ENCODE results near the gene ANAPC15. TPM values are rescaled to one million over a fixed set of nuclear protein-coding genes. Genes with fewer than 3 reads are reported as not detected.
A peak's percentile ranks its signal among the peaks of the same experiment; 100 is the strongest.

Gene ANAPC15
- polyA plus RNA-seq, 1 of the 3 experiments (the other 2 are of a cell fraction) = 92.3 TPM

DNA sequence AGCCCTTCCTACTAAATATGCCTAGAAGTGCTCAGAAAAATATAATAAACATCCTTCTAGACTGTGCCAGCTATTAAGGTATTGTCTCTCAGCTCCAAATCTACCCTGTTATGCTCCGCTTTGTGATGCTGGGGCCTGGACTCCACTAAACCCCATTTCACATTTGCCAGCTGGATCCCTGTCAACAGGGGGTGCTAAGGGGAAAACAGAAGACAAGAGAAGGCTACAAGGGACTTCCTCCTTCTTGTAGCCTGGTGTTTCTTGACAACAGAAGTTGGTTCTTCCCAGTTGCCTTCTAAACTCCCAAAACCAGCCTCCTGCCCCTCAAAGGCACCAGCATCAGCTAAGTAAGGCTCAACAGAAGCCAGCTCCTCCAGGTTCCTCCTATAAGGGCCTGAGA, 37.4 kb downstream of the ANAPC15 start:
- ChIA-PET POLR2A (no interaction called here), CTCF (interaction anchor here (0.8 to 3.2 kb wide), 5 partner anchors 13 to 97 kb away, joined by 3 to 16 read pairs (median 5); no protein-coding TSS in a partner anchor)
- Histone ChIP-seq H2AFZ (ENCODE audit: low read depth) (no peak overlapping the region), H3K79me2 (ENCODE audit: insufficient read depth) (peaks cover 96% of the 10 kb centered on the region), H3K9ac (no peak overlapping the region), H3K9me3 (no peaks in the 10 kb centered on the region), H3F3A (replicated peaks; ENCODE audit: insufficient read depth) (peaks cover 30% of the 10 kb centered on the region), H3K27ac (ENCODE audit: low read depth in 2 of 2, low read length in 1 of 2) (peak overlapping the region; percentile 4 to 12; a peak in 1 of 4 replicates), H4K20me1 (ENCODE audit: insufficient read depth) (no peaks in the 10 kb centered on the region), H3K36me3 (replicated peaks in 1 of 2; ENCODE audit: control insufficient read depth in 1 of 2, insufficient read depth in 2 of 2, low read length in 1 of 2) (peaks cover 0 to 4% of the 10 kb centered on the region in 2 experiments), H3K9me2 (no peaks in the 10 kb centered on the region), H3K4me2 (no peak overlapping the region), H3K4me3 (ENCODE audit: low read depth in 2 of 2, low read length in 1 of 2) (no peak overlapping the region), H3K4me1 (ENCODE audit: control insufficient read depth in 1 of 2, insufficient read depth in 2 of 2, low read depth in 1 of 2, low read length in 1 of 2) (peaks cover 7 to 34% of the 10 kb centered on the region in 2 experiments), H3K27me3 (ENCODE audit: insufficient read depth) (no peaks in the 10 kb centered on the region)
- TF ChIP-seq, protein P1, sequence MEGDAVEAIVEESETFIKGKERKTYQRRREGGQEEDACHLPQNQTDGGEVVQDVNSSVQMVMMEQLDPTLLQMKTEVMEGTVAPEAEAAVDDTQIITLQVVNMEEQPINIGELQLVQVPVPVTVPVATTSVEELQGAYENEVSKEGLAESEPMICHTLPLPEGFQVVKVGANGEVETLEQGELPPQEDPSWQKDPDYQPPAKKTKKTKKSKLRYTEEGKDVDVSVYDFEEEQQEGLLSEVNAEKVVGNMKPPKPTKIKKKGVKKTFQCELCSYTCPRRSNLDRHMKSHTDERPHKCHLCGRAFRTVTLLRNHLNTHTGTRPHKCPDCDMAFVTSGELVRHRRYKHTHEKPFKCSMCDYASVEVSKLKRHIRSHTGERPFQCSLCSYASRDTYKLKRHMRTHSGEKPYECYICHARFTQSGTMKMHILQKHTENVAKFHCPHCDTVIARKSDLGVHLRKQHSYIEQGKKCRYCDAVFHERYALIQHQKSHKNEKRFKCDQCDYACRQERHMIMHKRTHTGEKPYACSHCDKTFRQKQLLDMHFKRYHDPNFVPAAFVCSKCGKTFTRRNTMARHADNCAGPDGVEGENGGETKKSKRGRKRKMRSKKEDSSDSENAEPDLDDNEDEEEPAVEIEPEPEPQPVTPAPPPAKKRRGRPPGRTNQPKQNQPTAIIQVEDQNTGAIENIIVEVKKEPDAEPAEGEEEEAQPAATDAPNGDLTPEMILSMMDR (IDR thresholded peaks at IDR 0.05) = peak; percentile 30
- TF ChIP-seq YY1 (IDR thresholded peaks at IDR 0.05; ENCODE audit: low read depth) = no peak
- WGBS (ENCODE audit: low lambda C conversion rate) = 100% methylated on average over 1 of the region's 1 CpG
- no peak for DNase-seq

DNA sequence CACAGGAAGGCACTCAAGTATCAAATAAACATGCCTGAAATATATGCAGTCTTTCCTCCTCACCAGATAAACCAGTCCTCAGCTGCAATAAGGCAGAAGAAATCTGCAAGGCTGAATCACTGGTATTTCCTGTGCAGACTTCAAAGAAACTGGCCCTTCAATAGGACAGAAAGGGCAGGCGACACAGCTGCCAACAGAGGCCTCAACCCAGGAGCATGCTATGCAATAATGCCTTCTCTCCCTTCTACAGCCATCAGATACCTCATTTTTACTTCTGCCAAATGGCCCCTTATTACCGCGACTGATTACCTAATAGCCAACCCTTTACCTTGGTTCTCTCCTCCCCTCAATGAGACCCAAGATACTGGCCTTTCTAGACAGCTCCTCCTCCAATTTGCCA, 40.1 kb downstream of the ANAPC15 start:
- 58% methylated on average over 3 of the region's 3 CpGs for WGBS (ENCODE audit: low lambda C conversion rate)
- POLR2A ChIA-PET = interaction anchor here (0.7 to 1.0 kb wide), 2 partner anchors 23 to 30 kb away, joined by 3 read pairs; no protein-coding TSS in a partner anchor
- peaks cover 3 to 4% of the 10 kb centered on the region in 2 experiments for H3K36me3 ChIP-seq (replicated peaks in 1 of 2; ENCODE audit: control insufficient read depth in 1 of 2, insufficient read depth in 2 of 2, low read length in 1 of 2)
- H3K79me2 ChIP-seq (ENCODE audit: insufficient read depth) = peaks cover 96% of the 10 kb centered on the region
- DNase-seq = no peak
- no peaks in the 10 kb centered on the region for H3K9me2 ChIP-seq
- H3K9me3 ChIP-seq = no peaks in the 10 kb centered on the region
- H4K20me1 ChIP-seq (ENCODE audit: insufficient read depth) = no peaks in the 10 kb centered on the region
- H3K4me1 ChIP-seq (ENCODE audit: control insufficient read depth in 1 of 2, insufficient read depth in 2 of 2, low read depth in 1 of 2, low read length in 1 of 2) = peaks cover 17 to 47% of the 10 kb centered on the region in 2 experiments
- H3K27ac ChIP-seq (ENCODE audit: low read depth in 2 of 2, low read length in 1 of 2) = peak overlapping the region; percentile 79 to 82
- peak overlapping the region in 1 of 2 experiments; percentile 25; a peak in 1 of 4 replicates for H3K4me3 ChIP-seq (ENCODE audit: low read depth in 2 of 2, low read length in 1 of 2)
- TF ChIP-seq FOXJ3 (CRISPR knock-in tag; IDR thresholded peaks at IDR 0.05) (no peak), JUND (IDR thresholded peaks at IDR 0.05) (peak; percentile 63), ELF1 (IDR thresholded peaks at IDR 0.05) (no peak), RAD21 (IDR thresholded peaks at IDR 0.05; ENCODE audit: low read length) (no peak), NFIC (IDR thresholded peaks at IDR 0.05; ENCODE audit: borderline replicate concordance) (peak; percentile 41; the same call in 1 of the 2 replicates), TCF12 (IDR thresholded peaks at IDR 0.05) (peak; percentile 79), FOSL2 (IDR thresholded peaks at IDR 0.05; ENCODE audit: borderline replicate concordance, low read depth) (peak; percentile 51; the same call in 1 of the 2 replicates)
- TF ChIP-seq, protein P2, sequence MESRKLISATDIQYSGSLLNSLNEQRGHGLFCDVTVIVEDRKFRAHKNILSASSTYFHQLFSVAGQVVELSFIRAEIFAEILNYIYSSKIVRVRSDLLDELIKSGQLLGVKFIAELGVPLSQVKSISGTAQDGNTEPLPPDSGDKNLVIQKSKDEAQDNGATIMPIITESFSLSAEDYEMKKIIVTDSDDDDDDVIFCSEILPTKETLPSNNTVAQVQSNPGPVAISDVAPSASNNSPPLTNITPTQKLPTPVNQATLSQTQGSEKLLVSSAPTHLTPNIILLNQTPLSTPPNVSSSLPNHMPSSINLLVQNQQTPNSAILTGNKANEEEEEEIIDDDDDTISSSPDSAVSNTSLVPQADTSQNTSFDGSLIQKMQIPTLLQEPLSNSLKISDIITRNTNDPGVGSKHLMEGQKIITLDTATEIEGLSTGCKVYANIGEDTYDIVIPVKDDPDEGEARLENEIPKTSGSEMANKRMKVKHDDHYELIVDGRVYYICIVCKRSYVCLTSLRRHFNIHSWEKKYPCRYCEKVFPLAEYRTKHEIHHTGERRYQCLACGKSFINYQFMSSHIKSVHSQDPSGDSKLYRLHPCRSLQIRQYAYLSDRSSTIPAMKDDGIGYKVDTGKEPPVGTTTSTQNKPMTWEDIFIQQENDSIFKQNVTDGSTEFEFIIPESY (IDR thresholded peaks at IDR 0.05; ENCODE audit: borderline replicate concordance, low read depth) = no peak
- TF ChIP-seq, protein P3, sequence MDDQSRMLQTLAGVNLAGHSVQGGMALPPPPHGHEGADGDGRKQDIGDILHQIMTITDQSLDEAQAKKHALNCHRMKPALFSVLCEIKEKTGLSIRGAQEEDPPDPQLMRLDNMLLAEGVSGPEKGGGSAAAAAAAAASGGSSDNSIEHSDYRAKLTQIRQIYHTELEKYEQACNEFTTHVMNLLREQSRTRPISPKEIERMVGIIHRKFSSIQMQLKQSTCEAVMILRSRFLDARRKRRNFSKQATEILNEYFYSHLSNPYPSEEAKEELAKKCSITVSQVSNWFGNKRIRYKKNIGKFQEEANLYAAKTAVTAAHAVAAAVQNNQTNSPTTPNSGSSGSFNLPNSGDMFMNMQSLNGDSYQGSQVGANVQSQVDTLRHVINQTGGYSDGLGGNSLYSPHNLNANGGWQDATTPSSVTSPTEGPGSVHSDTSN (IDR thresholded peaks at IDR 0.05) = peak; percentile 25; the same call in 1 of the 2 replicates
- TF ChIP-seq, protein P4, sequence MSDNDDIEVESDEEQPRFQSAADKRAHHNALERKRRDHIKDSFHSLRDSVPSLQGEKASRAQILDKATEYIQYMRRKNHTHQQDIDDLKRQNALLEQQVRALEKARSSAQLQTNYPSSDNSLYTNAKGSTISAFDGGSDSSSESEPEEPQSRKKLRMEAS (IDR thresholded peaks at IDR 0.05; ENCODE audit: low read depth) = peak; percentile 59; the same call in 1 of the 2 replicates
- H3F3A ChIP-seq (replicated peaks; ENCODE audit: insufficient read depth) = peaks cover 39% of the 10 kb centered on the region
- H3K9ac ChIP-seq = peak overlapping the region; percentile 22; the same call in 1 of the 2 replicates
- no peak overlapping the region for H2AFZ ChIP-seq (ENCODE audit: low read depth)
- no peaks in the 10 kb centered on the region for H3K27me3 ChIP-seq (ENCODE audit: insufficient read depth)
- CTCF ChIA-PET = interaction anchor here (0.8 to 1.1 kb wide), 4 partner anchors 13 to 43 kb away, joined by 3 read pairs; no protein-coding TSS in a partner anchor
- peak overlapping the region; percentile 77 for H3K4me2 ChIP-seq
